ENCODE measurements around the gene KIF5A. TPM values are rescaled to one million over a fixed set of nuclear protein-coding genes. Genes with fewer than 3 reads are reported as not detected.

The KIF5A gene
- total RNA-seq, 2 experiments from 2014 or later = 1.2 to 1.3 TPM

GRCh38 chr12:57593187-57593586 is 43.3 kb downstream of the KIF5A start:
- intact Hi-C loops (cut with micrococcal nuclease) = no loop called here
- ChIA-PET POLR2A (interaction anchor here (3.9 to 4.2 kb wide), 2 partner anchors 16 to 22 kb away, joined by 18 to 21 read pairs; partner anchors contain the start of gene ARHGEF25), CTCF (interaction anchor here (1.1 to 4.6 kb wide), 4 partner anchors 10 to 29 kb away, joined by 3 to 53 read pairs (median 5); no protein-coding TSS in a partner anchor)
- Mint-ChIP-seq H3K36me3 (ENCODE audit: low read depth) (peaks cover 6% of the 10 kb centered on the region), H3K27ac (no peak overlapping the region), H3K9me3 (no peaks in the 10 kb centered on the region), H3K27me3 (no peaks in the 10 kb centered on the region), H3K4me1 (ENCODE audit: low read depth) (peaks cover 24% of the 10 kb centered on the region), H3K4me3 (no peak overlapping the region)
- no peak for ATAC-seq
- DNase-seq = no peak
- TF ChIP-seq CTCF (IDR thresholded peaks at IDR 0.05) = no peak

- no peak overlapping the region for H3K27ac Mint-ChIP-seq
- intact Hi-C loops (cut with micrococcal nuclease) = no loop called here
- TF ChIP-seq CTCF (IDR thresholded peaks at IDR 0.05) = no peak
- DNase-seq = no peak
- ATAC-seq = no peak
- ChIA-PET POLR2A (interaction anchor here (1.4 kb wide), 1 partner anchor 9 kb away, joined by 7 read pairs; the partner anchor contains the start of gene PIP4K2C), CTCF (interaction anchor here (0.7 to 3.0 kb wide), 6 partner anchors 8 to 22 kb away, joined by 3 to 28 read pairs (median 4); partner anchors contain the start of gene ARHGEF25)
- no peak overlapping the region for H3K4me3 Mint-ChIP-seq
- no peaks in the 10 kb centered on the region for H3K9me3 Mint-ChIP-seq
- no peaks in the 10 kb centered on the region for H3K27me3 Mint-ChIP-seq
- peaks cover 17% of the 10 kb centered on the region for H3K4me1 Mint-ChIP-seq (ENCODE audit: low read depth)
- H3K36me3 Mint-ChIP-seq (ENCODE audit: low read depth) = peaks cover 23% of the 10 kb centered on the region
Measured at GRCh38 chr12:57600395-57600794, 50.6 kb downstream of the KIF5A start.

GRCh38 chr12:57602544-57602943 is 52.7 kb downstream of the KIF5A start:
- POLR2A ChIA-PET = interaction anchor here (0.6 to 4.4 kb wide), 2 partner anchors 12 kb away, joined by 4 to 27 read pairs; partner anchors contain the start of gene PIP4K2C
- DNase-seq (no peak), ATAC-seq (no peak)
- H3K36me3 Mint-ChIP-seq (ENCODE audit: low read depth) = peaks cover 20% of the 10 kb centered on the region
- no peaks in the 10 kb centered on the region for H3K9me3 Mint-ChIP-seq
- TF ChIP-seq CTCF (IDR thresholded peaks at IDR 0.05) = no peak
- CTCF ChIA-PET = no interaction called here
- no peaks in the 10 kb centered on the region for H3K27me3 Mint-ChIP-seq
- intact Hi-C loops (cut with micrococcal nuclease) = no loop called here
- H3K27ac Mint-ChIP-seq = no peak overlapping the region
- H3K4me1 Mint-ChIP-seq (ENCODE audit: low read depth) = peaks cover 25% of the 10 kb centered on the region
- H3K4me3 Mint-ChIP-seq = no peak overlapping the region

GRCh38 chr12:57603324-57603723 is 53.5 kb downstream of the KIF5A start:
- H3K9me3 Mint-ChIP-seq = no peaks in the 10 kb centered on the region
- intact Hi-C loops (cut with micrococcal nuclease) = no loop called here
- no peak overlapping the region for H3K27ac Mint-ChIP-seq
- H3K4me1 Mint-ChIP-seq (ENCODE audit: low read depth) = peaks cover 25% of the 10 kb centered on the region
- no peak for TF ChIP-seq CTCF (IDR thresholded peaks at IDR 0.05)
- H3K4me3 Mint-ChIP-seq = peak overlapping the region; percentile 74
- H3K36me3 Mint-ChIP-seq (ENCODE audit: low read depth) = peaks cover 20% of the 10 kb centered on the region
- no peaks in the 10 kb centered on the region for H3K27me3 Mint-ChIP-seq
- no peak for ATAC-seq
- ChIA-PET POLR2A (interaction anchor here (0.6 to 4.4 kb wide), 5 partner anchors 12 to 145 kb away, joined by 3 to 27 read pairs (median 3); no protein-coding TSS in a partner anchor), CTCF (no interaction called here)
- no peak for DNase-seq

- H3K4me1 Mint-ChIP-seq (ENCODE audit: low read depth) = peaks cover 25% of the 10 kb centered on the region
- ATAC-seq (no peak), DNase-seq (no peak)
- ChIA-PET POLR2A (interaction anchor here (0.6 to 4.4 kb wide), 6 partner anchors 8 to 145 kb away, joined by 3 to 27 read pairs (median 3); no protein-coding TSS in a partner anchor), CTCF (no interaction called here)
- peak overlapping the region; percentile 74 for H3K4me3 Mint-ChIP-seq
- H3K27ac Mint-ChIP-seq = peak overlapping the region; percentile 81
- intact Hi-C loops (cut with micrococcal nuclease) = no loop called here
- H3K9me3 Mint-ChIP-seq = no peaks in the 10 kb centered on the region
- TF ChIP-seq CTCF (IDR thresholded peaks at IDR 0.05) = no peak
- H3K27me3 Mint-ChIP-seq = no peaks in the 10 kb centered on the region
- peaks cover 19% of the 10 kb centered on the region for H3K36me3 Mint-ChIP-seq (ENCODE audit: low read depth)
Measured at GRCh38 chr12:57603815-57604453, 54.1 kb downstream of the KIF5A start.

Data from activated CD8-positive, alpha-beta T cell treated with anti-CD3 and anti-CD28 coated beads for 36 hours (primary cell).